ENCODE results near the gene ST6GALNAC1. TPM values are rescaled to one million over a fixed set of nuclear protein-coding genes. Genes with fewer than 3 reads are reported as not detected.

The ST6GALNAC1 gene
- total RNA-seq, 4 donors from 2014 or later = 0.51 to 1.8 (median 1.5) TPM

DNA sequence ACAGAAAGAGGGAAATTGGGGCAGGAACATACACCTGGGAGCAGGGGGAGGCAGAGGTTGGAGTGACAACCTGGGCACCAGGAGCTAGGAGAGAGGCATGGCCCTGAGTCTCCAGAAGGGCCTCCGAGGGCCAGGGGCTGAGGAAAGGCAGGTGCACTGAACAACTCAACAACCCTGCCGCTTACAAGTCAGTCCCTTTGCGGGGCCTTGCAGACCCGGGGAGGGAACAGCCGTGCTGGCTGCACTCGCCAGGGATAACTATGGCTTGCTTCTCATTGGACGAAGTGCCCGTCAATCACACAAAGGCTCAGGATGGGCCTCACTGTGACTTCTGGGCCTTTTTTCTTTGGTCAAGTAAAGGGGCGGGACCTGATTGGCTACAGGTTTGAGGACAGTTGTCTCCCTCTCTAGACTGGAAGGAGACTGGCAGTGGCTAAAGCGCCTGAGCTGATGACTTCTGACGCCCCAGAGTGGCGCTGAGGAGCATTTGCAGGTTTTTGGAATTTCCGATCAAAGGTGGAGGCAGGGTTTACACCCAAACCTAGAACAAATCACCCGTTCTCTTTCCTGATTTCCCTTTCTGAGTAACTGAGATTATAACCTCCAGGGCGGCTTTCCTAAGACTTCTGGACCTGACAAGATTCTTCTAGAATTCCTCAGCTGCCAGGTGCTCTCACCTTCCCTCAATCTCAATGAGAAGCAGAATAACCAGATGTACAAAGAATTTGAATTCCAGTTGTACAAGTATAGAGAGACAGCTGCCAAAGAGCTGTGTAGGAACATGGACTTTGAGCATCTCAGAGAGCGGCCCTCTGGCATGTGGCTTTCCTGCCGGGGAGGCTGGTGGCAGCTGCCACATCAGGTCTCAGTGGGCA lies 30.3 kb downstream of the ST6GALNAC1 start:
- no peak for TF ChIP-seq CTCF (IDR thresholded peaks at IDR 0.05; ENCODE audit: low read depth)

DNA sequence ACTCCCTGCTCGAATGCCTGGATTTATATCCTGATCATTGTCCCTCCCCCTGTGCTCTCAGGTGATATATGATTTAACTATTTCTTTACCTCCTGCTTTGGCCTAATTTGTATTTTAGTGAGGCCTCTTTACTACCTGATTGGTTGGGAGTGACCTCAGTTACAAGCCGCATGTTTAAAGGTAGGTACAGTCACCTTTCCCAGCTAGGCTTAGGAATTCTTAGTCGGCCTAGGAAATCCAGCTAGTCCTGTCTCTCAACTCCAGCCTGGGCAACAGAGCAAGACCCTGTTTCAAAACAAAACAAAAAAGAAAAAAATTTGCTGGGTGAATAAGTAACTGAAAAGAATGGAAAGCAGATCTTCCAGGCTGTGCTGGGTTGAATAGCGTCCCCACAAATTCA lies 31.1 kb downstream of the ST6GALNAC1 start:
- TF ChIP-seq CTCF (IDR thresholded peaks at IDR 0.05; ENCODE audit: low read depth) = no peak

- TF ChIP-seq CTCF (IDR thresholded peaks at IDR 0.05; ENCODE audit: low read depth) = no peak
Measured at GRCh38 chr17:76611758-76612157, 31.8 kb downstream of the ST6GALNAC1 start.

GRCh38 chr17:76601065-76601464 lies 42.5 kb downstream of the ST6GALNAC1 start:
- TF ChIP-seq CTCF (IDR thresholded peaks at IDR 0.05; ENCODE audit: low read depth) = no peak

GRCh38 chr17:76599694-76600460 lies 43.7 kb downstream of the ST6GALNAC1 start:
- no peak for TF ChIP-seq CTCF (IDR thresholded peaks at IDR 0.05; ENCODE audit: low read depth)

- no peak for TF ChIP-seq CTCF (IDR thresholded peaks at IDR 0.05; ENCODE audit: low read depth)
Measured at GRCh38 chr17:76598004-76598439, 45.5 kb downstream of the ST6GALNAC1 start.
